Measurements from ENCODE around the gene ARHGAP30.

The ARHGAP30 gene

DNA sequence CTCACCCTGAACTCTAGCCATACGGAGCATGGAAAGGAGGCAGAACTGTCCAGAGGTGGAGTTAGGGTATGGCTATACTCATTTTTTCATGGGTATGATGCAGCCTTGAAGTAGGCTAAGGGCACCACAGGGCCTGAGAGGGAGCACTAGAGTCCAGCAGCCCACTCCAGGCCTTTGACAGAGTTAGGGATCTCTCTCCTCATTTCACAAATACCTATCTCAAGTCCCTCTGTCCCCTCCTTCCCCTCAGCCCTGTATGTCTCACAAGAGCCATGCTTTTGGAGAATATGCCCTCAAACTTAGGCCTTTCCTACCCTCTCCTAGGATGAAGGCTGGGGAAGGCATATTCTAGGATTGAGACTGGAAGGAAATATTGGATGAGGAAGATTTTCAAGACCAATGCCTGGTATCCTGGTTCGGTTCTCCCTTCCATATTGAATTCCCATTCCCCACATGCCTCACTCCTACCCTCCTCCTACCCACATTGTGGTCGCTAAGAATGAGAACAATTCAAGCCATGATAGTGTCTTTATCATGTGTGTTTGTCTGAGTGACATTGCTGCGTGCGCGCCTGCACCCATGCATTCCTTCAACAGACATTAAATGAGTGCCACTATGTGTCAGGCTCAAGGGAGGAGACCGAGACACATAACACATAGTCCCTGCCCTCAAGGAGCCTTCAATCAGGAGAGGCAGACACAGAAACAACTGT is 22.3 kb upstream of the ARHGAP30 start:
- no peak for DNase-seq (ENCODE audit: low read depth in 2 of 2, low spot score in 1 of 2)

DNA sequence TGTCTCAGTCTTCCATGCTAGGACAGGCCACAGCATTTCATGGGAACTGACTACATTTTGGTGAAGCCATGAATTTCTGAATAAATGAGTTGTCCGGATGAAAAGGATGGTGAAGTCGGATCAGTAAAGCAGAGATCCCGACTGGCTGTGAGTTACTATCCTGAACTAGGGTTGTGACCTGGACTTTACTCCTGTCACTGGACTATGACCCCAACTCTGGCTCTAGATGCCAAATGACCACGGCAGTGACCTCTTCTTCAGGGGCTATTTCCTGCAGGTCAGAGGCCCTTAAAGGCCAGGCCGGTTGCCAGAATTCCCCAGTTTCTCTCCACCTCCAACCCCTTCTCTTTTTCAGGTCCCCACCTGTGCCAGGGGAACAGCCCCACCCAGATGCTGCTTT is 21.4 kb upstream of the ARHGAP30 start:
- DNase-seq (ENCODE audit: low read depth in 2 of 2, low spot score in 1 of 2): no peak

DNA sequence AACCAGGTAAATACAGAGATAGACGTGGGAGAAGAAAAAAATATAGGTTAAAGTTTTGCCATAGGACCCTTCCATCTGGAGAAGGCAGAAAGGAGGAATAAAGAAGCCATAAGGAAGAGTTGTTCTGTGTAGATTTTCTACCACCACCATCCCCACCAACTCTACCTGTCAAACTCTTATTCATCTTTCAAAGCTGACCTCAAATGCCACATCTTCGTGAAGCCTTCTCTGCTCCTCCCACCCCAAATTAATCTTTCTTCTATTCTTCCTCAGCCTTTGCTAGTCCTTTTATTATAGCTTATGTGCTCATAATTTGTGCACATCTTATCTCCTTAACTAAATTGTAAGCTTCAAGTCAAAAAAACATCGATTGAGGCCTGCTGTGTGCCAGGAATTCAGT is 20.9 kb upstream of the ARHGAP30 start:
- no peak for DNase-seq (ENCODE audit: low read depth in 2 of 2, low spot score in 1 of 2)

DNA sequence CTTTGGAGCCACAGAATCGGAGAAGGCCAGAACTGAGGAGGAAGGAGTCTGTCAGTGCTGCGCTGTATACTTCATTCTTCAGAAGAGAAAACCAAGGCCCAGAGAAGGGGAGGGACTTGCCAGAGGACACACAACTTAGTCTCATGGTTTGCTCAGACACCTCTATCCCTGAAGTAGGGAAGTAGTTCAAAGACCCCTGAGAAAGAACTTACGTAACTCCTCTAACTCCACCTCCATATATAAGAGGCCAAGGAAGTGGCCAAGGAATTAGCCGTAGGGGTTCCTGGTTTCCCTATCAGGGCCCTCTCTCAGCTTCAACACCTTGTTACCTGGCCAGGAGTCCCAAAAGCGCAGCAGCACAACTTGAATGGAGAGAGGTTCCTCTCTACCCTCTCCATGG is 20.2 kb upstream of the ARHGAP30 start:
- no peak for DNase-seq (ENCODE audit: low read depth in 2 of 2, low spot score in 1 of 2)

DNA sequence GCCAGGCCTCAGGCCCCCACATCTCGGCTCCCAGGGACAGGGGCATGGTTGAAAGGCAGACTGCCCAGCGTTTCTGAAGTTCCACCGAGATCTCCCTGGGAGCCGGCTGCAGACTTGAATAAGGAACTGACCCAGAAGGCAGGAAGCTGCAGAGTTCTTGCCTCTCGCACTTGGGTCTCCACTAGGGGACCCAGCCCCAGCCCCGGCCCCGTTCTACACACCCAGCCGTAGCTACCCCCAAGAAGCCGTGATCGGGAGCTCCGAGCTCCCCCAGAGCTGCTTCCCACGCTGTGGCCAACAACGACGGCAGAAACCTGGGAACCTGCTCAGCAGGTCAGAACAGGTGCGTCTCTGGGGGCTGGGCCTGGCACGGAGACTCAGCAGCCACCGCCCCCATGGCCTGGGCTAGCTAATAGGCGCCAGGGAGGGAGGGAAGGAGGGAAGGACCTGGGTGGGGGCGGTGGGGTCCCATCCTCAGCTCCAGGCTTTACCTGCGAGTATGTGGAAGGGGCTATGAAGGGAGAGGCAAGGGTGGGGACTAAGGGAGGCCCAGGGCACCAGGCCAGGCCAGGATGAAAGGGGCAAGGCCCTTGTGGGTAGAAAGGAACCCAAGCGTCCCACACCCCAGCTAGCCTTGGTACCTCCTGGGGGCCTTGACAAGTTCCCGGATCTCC is 19.7 kb upstream of the ARHGAP30 start, which contains the start of gene NECTIN4:
TSS of gene NECTIN4 (minus strand) at position 308 of the 674 bp plus-strand sequence. CDS start at position 46, 262 bp downstream.
- no peak for DNase-seq (ENCODE audit: low read depth in 2 of 2, low spot score in 1 of 2)

DNA sequence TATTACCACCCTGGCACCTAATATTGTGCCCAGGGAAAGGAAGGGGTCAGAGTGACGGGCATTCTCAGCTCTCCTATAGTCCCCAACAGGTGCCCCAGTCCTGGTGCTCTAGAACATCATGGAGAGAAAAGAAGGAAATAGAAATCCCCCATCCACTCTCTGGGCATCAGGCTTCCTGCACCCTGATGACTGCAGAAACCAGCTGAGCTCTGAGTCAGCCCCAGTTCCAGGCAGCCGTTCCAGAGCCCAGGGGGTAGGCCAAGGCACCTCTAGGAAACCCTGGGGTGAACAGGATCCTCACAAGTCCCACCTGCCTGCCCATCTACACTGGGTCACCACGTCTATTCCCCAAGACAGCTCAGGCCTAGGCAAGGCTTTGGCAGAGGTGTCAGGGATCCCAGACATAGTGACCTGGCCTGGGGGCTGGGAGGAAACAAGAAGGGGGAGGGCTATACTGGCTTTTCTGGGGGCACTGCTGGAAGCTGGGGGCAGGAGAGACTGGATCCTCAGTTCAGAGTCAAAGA is 19.0 kb upstream of the ARHGAP30 start:
- DNase-seq (ENCODE audit: low read depth in 2 of 2, low spot score in 1 of 2): no peak

DNA sequence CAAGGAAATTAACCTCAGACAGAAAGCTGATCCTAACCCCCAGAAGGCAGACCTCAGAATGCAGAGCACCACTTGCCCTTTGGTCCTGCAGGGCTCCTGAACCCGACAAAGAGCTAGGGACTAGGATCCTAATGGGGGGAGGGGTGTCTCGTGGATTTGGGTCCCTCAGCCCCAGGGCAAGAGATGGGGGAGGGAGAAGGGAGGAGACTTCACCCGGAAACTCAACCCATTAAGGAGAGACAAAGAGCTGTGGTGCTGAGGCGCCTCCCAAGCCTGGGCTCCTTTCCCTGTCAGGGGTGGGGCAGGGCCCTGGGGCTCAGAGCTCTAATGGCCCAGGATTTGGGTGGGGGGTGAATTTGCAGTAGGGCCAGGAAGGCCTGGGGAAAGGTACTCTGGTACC is 16.8 kb upstream of the ARHGAP30 start:
- DNase-seq (ENCODE audit: low read depth in 2 of 2, low spot score in 1 of 2): no peak

DNA sequence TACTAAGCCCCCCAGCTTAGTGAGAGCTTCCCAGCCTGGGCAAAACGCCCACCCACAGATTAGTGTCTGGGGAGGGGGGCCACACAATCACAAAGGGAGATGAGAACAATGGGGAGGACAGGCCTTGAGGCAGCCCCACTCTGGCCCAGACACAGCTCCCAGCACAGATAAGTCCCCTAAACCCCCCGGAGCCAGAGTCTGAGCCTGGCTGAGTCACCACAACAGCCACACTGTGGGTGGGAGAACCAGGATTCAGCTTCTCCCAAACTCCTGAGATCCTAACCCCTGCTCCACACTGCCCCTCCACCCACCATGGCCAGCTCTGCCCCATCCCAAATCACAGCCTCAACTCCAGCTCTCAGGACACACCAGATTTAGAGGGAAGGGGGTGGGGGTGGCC is 15.5 kb upstream of the ARHGAP30 start:
- DNase-seq (ENCODE audit: low read depth in 2 of 2, low spot score in 1 of 2): no peak

DNA sequence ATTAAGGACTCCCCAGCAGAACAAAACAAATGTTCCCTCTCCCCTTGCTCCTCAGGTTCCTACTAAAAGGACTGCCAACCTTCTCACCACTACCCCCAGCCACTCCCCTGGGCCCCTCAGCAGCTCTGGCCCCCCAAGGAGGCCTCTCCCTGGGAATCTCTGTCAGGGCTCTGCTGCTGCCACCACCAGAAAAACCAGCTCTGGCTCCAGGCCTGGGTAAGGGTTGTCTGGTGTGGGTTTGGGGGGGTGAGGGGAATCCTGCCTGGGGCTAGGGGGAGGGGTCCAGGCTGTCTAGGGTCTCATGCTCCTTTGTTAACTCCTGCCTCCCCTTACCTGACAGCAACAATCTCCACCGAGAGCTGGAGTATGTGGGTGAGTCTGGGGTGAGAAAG is 14.9 kb upstream of the ARHGAP30 start:
- no peak for DNase-seq (ENCODE audit: low read depth in 2 of 2, low spot score in 1 of 2)

DNA sequence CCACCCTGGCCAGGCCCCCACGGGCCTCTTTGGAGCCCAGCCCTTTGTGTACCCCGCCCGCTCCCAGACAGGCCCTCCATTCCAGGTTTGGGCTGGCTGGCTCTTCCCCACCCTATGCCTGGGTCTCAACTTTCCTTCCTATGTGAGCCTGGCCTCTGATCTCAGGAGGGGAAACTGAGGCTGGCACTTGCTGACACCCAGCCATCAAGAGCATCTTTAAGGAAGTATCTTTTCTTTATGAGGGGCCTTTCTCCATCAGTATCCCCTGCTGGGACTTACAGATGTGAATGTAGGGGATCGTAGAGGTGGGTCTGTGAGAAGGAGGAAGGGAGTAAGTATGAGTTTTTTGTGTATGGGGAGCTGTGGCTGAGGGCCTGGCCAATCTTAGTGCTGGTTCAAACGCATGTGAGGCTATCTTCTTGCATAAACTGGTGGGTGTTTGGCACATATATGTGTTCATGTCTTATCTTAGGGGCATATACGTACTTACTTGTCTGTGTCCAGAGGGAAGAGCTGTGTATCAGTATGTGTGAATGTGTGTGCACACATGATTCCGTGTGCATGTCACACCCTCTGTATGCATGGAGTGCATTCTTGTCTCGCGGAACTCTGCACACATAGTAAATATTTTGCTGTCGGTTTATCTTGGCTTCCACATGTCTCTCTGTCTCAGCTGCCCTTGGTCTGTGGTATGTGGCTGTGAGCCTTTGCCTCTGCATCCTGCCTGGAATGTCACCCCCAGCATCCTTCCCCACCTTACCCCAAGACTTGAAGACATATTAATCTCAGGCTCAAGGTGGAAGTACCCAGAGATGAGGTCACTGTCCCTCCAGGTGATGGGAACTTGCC is 14.3 kb upstream of the ARHGAP30 start:
- DNase-seq (ENCODE audit: low read depth in 2 of 2, low spot score in 1 of 2): no peak

DNA sequence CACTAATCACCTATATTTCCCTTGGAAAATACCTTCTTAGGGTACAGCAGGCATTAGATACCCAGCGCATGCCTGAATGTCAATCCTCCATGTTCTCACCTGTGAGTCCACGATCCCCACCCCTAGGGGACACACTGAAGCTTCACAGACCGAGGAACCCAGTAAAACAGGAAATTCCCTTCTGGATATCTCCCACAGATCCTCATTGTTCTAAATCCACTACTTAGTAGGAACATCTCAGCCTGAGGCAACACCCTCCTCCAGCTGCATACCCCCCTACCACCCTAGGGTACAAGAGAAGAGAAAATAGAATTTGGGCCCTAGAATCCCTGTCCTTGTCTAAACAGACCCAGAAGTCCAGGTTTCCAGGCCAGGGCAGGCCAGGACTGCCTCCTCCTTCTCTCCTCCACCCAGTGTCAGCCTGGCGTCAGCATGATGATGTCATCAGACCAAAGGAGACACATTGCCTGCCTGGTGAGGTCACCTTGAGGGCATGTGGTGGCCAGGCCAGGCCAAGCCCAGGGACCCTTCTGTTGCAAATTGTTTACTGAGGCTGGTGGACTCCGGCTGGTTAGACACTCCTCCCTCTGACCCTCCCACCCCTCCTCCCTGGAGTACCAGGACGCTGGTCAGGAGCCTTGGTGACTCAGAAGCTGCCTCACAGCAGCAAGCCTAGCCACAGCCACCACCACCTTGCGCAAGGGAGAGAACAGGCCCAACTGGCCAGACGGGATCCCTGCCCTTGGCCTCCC is 13.5 kb upstream of the ARHGAP30 start:
- DNase-seq (ENCODE audit: low read depth in 2 of 2, low spot score in 1 of 2): no peak

DNA sequence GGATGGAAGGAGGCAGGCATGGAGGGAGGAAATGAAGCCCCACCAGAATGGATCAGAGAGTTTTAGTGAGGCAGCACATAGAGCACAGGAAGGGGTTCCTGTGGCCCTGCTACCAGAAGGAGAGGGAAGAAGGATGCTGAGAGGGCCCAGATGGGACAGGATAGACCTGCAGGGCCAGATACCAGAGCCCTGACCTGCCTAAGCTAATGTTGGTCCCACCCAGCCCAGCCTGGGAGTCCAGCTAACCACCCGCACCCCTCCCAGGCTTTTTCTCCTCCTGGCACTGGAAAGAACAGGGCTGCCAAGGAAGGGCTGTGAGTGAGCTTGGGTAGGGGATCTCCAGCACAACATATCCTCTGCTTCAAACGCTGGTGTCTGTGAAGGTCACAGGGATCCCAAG is 12.8 kb upstream of the ARHGAP30 start:
- DNase-seq (ENCODE audit: low read depth in 2 of 2, low spot score in 1 of 2): no peak

DNA sequence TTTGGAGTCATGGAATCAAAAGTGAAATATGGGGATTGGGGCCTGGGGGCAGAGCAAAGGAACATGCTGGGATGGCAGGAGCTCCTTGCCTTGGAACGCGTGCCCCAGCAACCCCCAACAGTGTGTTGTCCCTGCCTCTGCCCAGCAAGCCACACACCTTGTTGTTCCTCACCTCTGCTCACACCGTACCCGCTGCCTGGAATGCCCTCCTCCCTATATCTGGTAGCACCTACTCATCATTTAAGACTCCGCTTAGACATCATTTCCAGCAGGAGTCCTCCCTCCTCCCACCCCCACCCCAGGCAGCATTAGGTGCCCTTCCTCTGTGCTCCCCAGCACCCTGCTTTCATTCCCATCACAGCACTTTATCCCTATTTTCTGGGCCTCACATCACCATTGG is 11.8 kb upstream of the ARHGAP30 start:
- no peak for DNase-seq (ENCODE audit: low read depth in 2 of 2, low spot score in 1 of 2)

DNA sequence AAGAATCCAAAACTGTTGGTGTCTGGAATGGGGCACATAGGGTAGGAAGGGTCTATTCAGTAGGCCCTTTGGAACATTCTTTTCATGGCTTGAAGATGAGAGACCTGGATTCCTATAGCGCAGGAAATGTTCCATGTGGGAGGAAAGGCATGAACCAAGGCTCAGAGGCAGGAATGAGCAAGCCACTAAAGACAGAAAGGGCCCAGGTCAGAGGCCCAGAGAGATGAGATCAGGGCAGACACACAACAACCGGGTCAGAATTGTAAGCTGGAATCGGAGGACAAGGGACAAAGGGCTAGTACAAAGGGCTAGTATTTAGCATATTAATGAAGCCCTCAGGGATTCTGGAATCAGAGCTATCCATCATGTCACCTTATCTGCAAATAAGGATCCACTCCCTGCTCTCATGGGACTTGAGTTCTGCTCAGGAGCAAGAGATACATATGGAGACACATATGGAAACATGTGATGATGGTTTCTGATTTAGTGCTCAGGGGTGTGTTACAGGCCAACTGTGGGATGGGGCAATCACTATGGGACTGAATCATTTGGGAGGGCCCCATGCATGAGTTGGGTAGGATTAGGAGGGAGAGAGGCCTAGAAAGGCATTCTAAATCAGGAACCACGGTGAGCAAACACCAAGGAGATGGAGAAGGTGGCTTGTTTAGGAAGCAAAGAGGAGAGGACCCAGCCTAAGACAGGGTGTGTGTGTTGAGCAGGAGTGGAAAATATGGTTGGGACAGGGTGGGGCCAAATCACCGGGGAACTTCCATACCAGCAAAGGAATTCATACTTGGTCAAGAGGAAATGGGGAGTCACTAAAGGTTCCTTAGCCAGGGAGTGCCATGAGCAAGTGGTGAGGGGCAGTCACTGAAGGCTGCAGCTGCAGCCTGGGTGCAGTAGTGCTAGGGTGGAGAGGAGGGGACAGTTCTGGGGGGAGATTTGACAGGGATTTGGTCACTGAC is 11.0 kb upstream of the ARHGAP30 start:
- DNase-seq (ENCODE audit: low read depth in 2 of 2, low spot score in 1 of 2): no peak

DNA sequence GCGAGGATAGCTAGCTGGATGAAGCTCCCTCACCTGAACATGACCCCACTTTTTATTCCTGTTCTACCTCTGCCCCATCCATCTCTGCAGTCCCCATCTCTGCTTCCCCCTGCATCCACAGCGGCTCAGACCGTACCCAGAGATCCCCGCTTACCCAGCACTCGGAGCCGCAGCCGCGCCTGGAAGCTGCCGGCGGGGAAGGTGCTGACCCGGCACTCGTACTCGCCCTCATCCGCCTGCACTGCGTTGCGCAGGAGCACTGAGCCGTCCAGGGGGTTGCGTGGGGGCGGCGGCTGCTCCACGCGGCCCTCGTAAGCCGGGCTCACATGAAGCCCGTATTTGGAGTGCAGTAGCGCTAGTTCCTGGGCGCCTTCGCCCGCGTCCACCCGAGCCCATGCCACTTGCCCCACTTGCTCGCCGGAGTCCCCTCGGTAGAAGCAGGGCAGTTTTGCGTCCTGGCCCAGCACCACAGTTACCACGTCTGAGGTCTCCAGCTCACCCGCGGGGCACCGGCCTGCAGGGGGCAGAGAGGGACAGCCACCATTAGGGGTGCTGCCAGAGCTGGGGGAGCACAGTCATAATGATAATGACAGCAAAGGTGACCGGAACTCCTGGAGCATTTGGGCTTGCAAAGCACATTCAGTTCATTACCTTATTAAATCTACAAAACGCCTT is 9.9 kb upstream of the ARHGAP30 start:
- no peak for DNase-seq (ENCODE audit: low read depth in 2 of 2, low spot score in 1 of 2)

DNA sequence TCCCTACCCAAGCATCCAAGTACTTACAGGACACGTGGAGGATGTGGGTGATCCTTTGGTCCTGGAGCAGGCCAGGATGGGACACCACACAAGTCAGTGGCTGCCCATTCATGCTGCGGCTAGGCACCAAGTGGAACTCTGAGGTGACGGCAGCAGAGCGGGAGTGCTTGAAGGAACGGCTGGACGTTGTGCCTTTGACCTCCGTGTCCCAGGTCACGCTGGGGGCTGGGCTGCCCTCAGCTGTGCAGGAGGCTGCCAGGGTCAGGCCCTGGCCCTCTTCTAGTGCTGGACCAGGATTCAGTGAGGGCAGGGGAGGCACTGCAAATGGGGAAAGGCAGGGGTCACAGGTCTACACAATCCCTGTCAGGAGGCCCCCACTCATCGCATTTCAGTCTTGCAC is 7.7 kb upstream of the ARHGAP30 start:
- no peak for DNase-seq (ENCODE audit: low read depth in 2 of 2, low spot score in 1 of 2)

DNA sequence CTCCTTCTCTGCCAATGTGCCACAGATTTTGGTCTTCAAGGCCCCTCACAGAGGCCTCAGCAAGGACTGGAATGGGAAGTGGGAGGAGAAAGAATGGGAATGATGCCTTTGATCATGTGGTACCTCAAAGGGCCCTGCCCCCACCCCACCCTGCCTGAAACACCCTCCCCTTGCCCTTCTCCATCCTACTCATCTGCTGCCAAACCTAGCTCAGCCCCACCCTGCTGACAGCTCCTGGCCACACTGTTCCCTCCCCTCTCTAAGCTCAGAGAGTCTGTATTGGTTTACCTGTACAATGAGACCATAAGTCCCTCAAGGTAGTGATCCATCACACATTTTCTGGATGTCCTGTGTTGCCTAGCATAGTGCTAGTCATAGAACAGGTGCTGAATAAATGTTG is 6.7 kb upstream of the ARHGAP30 start:
- no peak for DNase-seq (ENCODE audit: low read depth in 2 of 2, low spot score in 1 of 2)

DNA sequence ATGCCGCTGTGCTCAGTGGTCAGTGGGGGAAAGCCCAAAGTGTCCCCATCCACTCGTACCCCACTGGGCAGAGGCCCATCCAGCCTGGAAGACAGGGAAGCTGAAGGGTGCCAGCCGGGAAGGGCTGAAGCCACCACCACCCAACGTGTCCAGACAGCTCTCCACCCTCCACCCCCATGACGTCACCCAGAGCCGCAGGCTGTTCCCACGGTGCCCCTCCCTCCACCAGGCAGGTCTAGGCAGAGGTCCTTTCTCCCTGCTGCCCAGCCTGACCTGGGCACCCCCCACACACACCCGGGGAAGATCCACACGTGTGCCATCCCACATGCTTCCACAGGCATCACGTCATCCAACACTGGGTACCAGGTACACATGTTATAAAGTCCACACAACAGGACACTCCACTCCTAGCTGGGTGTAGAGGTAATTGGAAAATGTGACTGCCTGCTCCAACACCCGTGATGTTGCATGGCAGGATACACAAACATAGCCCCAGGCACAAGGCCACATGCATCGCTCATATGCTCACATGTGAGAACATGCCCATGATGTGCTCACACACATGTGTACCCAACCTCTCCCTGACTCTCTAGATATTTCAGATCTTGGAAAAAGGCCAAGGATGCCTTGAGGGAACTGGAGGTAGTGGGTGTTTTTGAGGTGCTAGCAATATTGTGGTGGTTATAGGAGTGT is 5.1 kb upstream of the ARHGAP30 start:
- DNase-seq (ENCODE audit: low read depth in 2 of 2, low spot score in 1 of 2): no peak

Data from stimulated activated CD8-positive, alpha-beta memory T cell treated with anti-CD3 and anti-CD28 coated beads, Interleukin-4, amount 100 ng/mL, for 1 hour (primary cell).